Body of pancreas (tissue), 4 donors: ENCODE results near the gene ALG14. TPM values are rescaled to one million over a fixed set of nuclear protein-coding genes. Genes with fewer than 3 reads are reported as not detected.

Experiments used
- ATAC-seq: fragments of 150-250 bp; one replicate; pipeline ENCODE4 v1.9.1; 2016
- DNase-seq, 4 donors: peaks; one replicate each; pipeline ENCODE4 v3.0.0-alpha.2; 2019
- H3K27ac ChIP-seq, 4 donors: fragments of 200-600 bp; sonication (generic); 1 replicate in 3 of 4; 2 replicates in 1 of 4; pipeline versions ENCODE4 v1.5.1 to v1.6.1; 2016 to 2019; ENCODE audit warnings: mild to moderate bottlenecking in 1 of 4, mixed read lengths in 1 of 4, moderate library complexity in 1 of 4
- H3K27me3 ChIP-seq, 2 donors: fragments of 200-600 bp; sonication (generic); one replicate each; pipeline ENCODE4 v1.6.0; 2016; ENCODE audit warnings: mild to moderate bottlenecking in 1 of 2
- H3K36me3 ChIP-seq, 2 donors: fragments of 200-600 bp; sonication (generic); replicated peaks in 1 of 2; 2 replicates each; pipeline ENCODE4 v1.5.1; 2016; ENCODE audit warnings: low read depth in 2 of 2; ENCODE audit not compliant: insufficient read depth in 1 of 2
- H3K4me1 ChIP-seq: fragments of 200-600 bp; sonication (generic); one replicate; pipeline ENCODE4 v1.6.0; 2016
- H3K4me3 ChIP-seq, 2 donors: fragments of 200-600 bp; sonication (generic); 1 replicate in 1 of 2; 2 replicates in 1 of 2; pipeline ENCODE4 v1.5.1; 2016 to 2019
- H3K9me3 ChIP-seq, 3 donors: fragments of 200-600 bp; sonication (generic); 1 replicate in 2 of 3; 2 replicates in 1 of 3; pipeline ENCODE4 v1.5.1; 2016
- POLR2A ChIP-seq, 3 donors: fragments of 450-650 bp; IDR thresholded peaks; one replicate each; pipeline ENCODE4 v1.6.1; 2016; ENCODE audit warnings: antibody characterized with exemption in 3 of 3, mild to moderate bottlenecking in 2 of 3
- WGBS, 2 donors: methylation state at CpG; one replicate each; pipeline ENCODE4 v1.1.5; 2017; 5-methylcytosine and 5-hydroxymethylcytosine counted together
- intact Hi-C: fragments of 100-400 bp; cut with DNase I; formaldehyde crosslinking; loops from one replicate; pipeline ENCODE4 v1.15.1; 2023
- total RNA-seq, 2 donors: library from RNA; depleted of rRNA; stranded (reverse); fragments of >200 nt; gene quantifications; one replicate each; pipeline ENCODE4 v1.1.0, GENCODE V29; 2016
- TF ChIP-seq, protein P1 (sequence below), 7 experiments: fragments of 450-650 bp in 4 of 7; fragments of 200-600 bp in 3 of 7; sonication (generic) in 3 of 7; IDR thresholded peaks; one replicate each; pipeline ENCODE4 v1.5.1; 2016 to 2019; ENCODE audit warnings: antibody characterized with exemption in 7 of 7

Gene ALG14
- total RNA-seq, 2 donors from 2014 or later, result 0.78 to 0.99 TPM

DNA sequence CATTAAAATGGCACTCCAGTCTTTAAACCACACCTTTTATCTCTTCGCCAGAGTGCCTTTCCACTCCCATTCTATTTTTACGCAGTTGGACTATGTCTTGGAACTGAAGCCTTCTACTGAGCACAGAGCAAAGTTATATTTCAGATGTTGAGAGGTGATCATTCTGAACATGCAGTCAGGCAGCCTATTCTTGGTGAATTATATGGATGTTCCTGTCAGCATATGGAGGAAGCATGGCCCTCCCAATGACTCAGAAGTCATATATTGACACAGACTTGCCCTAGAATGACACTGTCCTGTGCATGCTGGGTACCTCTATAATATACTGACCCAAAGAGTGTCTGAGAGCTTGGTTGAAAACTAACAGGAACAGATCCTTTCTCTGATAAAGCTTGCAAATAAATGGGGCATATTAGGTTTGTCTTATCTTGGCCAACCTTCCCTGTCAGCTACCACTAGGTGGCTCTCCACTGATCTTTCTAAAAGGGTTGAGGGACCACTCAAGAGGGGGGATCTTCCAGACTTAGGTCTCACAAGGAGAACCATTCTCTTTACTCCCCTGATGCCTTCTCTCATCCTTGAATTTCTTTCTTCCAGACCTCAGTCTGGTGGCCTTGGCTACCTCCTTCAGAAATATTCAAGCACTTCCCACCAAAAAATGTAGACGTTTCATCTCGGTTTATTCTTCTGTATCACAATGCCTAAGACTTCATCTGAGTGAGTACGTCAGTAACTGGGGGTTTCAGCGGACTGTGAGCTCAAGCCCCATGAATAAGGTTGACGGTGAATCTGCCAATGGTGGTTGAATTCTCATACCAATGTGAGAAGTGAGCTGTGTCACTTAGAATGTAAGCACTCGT lies 11.8 kb upstream of the ALG14 start:
- Histone ChIP-seq H3K27ac (no peak overlapping the region), H3K4me1 (peaks cover 3% of the 10 kb centered on the region), H3K27me3 (no peaks in the 10 kb centered on the region), H3K4me3 (no peak overlapping the region), H3K36me3 (no peaks in the 10 kb centered on the region), H3K9me3 (no peaks in the 10 kb centered on the region)
- ATAC-seq (peak; percentile 26), DNase-seq (peak in 2 of 4 donors; percentile 17 to 43)
- intact Hi-C loops, result loop anchor here (10.0 kb wide), 1 partner anchor 140 kb away; no protein-coding TSS in a partner anchor
- TF ChIP-seq, protein P1, sequence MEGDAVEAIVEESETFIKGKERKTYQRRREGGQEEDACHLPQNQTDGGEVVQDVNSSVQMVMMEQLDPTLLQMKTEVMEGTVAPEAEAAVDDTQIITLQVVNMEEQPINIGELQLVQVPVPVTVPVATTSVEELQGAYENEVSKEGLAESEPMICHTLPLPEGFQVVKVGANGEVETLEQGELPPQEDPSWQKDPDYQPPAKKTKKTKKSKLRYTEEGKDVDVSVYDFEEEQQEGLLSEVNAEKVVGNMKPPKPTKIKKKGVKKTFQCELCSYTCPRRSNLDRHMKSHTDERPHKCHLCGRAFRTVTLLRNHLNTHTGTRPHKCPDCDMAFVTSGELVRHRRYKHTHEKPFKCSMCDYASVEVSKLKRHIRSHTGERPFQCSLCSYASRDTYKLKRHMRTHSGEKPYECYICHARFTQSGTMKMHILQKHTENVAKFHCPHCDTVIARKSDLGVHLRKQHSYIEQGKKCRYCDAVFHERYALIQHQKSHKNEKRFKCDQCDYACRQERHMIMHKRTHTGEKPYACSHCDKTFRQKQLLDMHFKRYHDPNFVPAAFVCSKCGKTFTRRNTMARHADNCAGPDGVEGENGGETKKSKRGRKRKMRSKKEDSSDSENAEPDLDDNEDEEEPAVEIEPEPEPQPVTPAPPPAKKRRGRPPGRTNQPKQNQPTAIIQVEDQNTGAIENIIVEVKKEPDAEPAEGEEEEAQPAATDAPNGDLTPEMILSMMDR (IDR thresholded peaks at IDR 0.05), result peak in 6 of 7 experiments; percentile 31 to 66 (median 51)
- no peak for TF ChIP-seq POLR2A (IDR thresholded peaks at IDR 0.05)
- WGBS, 2 donors, result 63 to 72% methylated on average over 8 of the region's 8 CpGs

DNA sequence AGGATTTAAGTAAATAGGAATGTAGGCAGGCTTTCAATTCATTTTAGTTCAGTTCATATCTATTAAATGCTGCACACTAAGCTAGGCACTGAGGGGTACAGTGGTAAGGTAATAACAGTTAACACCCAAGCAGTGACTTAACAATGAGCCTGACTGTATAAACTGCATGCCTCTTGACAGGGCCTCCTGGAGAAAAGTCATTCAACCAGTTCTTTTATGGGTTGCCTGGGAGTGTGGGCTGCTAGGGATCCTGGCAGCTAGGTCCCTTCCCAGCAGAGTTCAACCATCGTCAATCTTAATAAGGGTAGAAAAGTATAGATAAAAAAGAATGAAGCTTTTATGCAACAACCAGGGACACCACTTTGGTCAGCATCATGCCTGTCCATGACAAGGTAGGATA lies 8.1 kb upstream of the ALG14 start:
- H3K4me3 ChIP-seq, result no peak overlapping the region
- H3K27me3 ChIP-seq, result no peaks in the 10 kb centered on the region
- peaks cover 3% of the 10 kb centered on the region for H3K4me1 ChIP-seq
- 41 to 44% methylated on average over 1 of the region's 1 CpG for WGBS, 2 donors
- intact Hi-C loops, result loop anchor here (10.0 kb wide), 1 partner anchor 144 kb away; no protein-coding TSS in a partner anchor
- no peaks in the 10 kb centered on the region for H3K9me3 ChIP-seq
- H3K27ac ChIP-seq, result no peak overlapping the region
- DNase-seq (no peak), ATAC-seq (no peak)
- TF ChIP-seq POLR2A (IDR thresholded peaks at IDR 0.05), result no peak
- TF ChIP-seq, protein P1 (IDR thresholded peaks at IDR 0.05), result no peak
- no peaks in the 10 kb centered on the region for H3K36me3 ChIP-seq

DNA sequence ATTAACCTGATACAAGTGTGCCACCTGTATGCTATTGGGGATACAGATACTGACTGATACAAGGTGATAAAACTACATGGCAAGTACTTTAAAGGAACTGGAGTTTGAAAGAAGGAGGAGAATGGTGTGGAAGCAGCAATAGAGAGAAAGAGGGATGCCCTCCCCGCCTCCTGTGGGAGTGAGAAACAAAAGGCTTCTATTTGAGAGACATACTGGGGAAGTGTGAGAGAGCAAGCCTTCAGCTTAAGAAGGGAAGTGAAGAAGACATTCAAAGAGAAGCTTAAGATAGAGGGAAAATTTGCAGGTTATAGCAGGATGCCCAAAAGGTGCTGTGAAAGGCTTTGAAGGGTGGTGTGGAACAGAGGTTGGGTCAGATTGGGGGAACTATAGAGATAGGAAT lies 7.7 kb upstream of the ALG14 start:
- no peak overlapping the region for H3K4me3 ChIP-seq
- DNase-seq, result no peak
- H3K36me3 ChIP-seq, result no peaks in the 10 kb centered on the region
- no peak overlapping the region for H3K27ac ChIP-seq
- no peaks in the 10 kb centered on the region for H3K27me3 ChIP-seq
- no peak for ATAC-seq
- H3K9me3 ChIP-seq, result no peaks in the 10 kb centered on the region
- H3K4me1 ChIP-seq, result peaks cover 3% of the 10 kb centered on the region
- no peak for TF ChIP-seq POLR2A (IDR thresholded peaks at IDR 0.05)
- TF ChIP-seq, protein P1 (IDR thresholded peaks at IDR 0.05), result no peak
- 90% methylated on average over 1 of the region's 1 CpG for WGBS, 2 donors
- intact Hi-C loops, result loop anchor here (10.0 kb wide), 1 partner anchor 144 kb away; no protein-coding TSS in a partner anchor

DNA sequence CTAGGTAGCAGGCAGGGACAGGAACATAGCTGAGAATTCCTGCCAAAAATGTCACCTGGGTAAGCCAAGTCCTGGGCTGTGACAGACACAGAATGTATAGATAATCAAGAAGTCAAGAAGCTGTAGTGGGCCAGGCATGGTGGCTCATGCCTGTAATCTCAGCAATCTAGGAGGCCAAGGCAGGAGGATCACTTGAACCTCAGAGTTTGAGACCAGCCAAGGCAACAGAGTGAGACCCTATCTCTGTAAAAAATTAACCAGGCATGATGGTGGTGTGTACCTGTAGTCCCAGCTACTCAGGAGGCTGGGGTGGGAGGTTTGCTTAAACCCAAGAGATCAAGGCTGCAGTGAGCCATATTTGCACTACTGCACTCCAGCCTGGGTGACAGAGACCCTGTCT lies 3.3 kb upstream of the ALG14 start:
- H3K9me3 ChIP-seq, result no peaks in the 10 kb centered on the region
- intact Hi-C loops, result no loop called here
- TF ChIP-seq, protein P1 (IDR thresholded peaks at IDR 0.05), result no peak
- no peak for TF ChIP-seq POLR2A (IDR thresholded peaks at IDR 0.05)
- ATAC-seq (no peak), DNase-seq (no peak)
- no peak overlapping the region for H3K4me3 ChIP-seq
- peaks cover 12% of the 10 kb centered on the region for H3K4me1 ChIP-seq
- H3K27me3 ChIP-seq, result no peaks in the 10 kb centered on the region
- H3K36me3 ChIP-seq, result no peaks in the 10 kb centered on the region
- H3K27ac ChIP-seq, result no peak overlapping the region
